C4-2B (cell line): ENCODE results near the gene BAG1.
A peak's percentile ranks its signal among the peaks of the same experiment; 100 is the strongest.

Experiments used
- ZFX ChIP-seq: fragments of 450-650 bp; IDR thresholded peaks from 2 replicates; pipeline ENCODE4 v1.6.1; 2017
- TF ChIP-seq, protein P1 (sequence below): fragments of 450-650 bp; conservative IDR thresholded peaks from 2 replicates; pipeline ENCODE4 v1.5.1; 2017; ENCODE audit warnings: mild to moderate bottlenecking

GRCh38 chr9:33291031-33291397 lies 26.5 kb upstream of the BAG1 start:
- TF ChIP-seq, protein P1, sequence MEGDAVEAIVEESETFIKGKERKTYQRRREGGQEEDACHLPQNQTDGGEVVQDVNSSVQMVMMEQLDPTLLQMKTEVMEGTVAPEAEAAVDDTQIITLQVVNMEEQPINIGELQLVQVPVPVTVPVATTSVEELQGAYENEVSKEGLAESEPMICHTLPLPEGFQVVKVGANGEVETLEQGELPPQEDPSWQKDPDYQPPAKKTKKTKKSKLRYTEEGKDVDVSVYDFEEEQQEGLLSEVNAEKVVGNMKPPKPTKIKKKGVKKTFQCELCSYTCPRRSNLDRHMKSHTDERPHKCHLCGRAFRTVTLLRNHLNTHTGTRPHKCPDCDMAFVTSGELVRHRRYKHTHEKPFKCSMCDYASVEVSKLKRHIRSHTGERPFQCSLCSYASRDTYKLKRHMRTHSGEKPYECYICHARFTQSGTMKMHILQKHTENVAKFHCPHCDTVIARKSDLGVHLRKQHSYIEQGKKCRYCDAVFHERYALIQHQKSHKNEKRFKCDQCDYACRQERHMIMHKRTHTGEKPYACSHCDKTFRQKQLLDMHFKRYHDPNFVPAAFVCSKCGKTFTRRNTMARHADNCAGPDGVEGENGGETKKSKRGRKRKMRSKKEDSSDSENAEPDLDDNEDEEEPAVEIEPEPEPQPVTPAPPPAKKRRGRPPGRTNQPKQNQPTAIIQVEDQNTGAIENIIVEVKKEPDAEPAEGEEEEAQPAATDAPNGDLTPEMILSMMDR = peak; percentile 13; the same call in 1 of the 2 replicates
- no peak for TF ChIP-seq ZFX
